Mesendoderm (in vitro differentiated cells): ENCODE data around the gene LRCOL1.

Experiments used
- DNase-seq: peaks from one replicate; pipeline ENCODE4 v3.0.0; 2013
- H2AK5ac ChIP-seq: 2 replicates; pipeline ENCODE4 v1.6.1; 2013; ENCODE audit warnings: low read length, inconsistent platforms
- H2BK120ac ChIP-seq: 2 replicates; pipeline ENCODE4 v1.6.1; 2013; ENCODE audit warnings: low read depth, mild to moderate bottlenecking, low read length, moderate library complexity, mixed read lengths
- H2BK15ac ChIP-seq: replicated peaks from 2 replicates; pipeline ENCODE4 v1.6.1; 2013; ENCODE audit warnings: low read depth, mild to moderate bottlenecking, moderate library complexity
- H2BK5ac ChIP-seq: 2 replicates; pipeline ENCODE4 v1.6.1; 2013; ENCODE audit warnings: low read length, inconsistent platforms
- H3K18ac ChIP-seq: 2 replicates; pipeline ENCODE4 v1.6.1; 2013; ENCODE audit warnings: mild to moderate bottlenecking, low read length, mixed read lengths
- H3K23ac ChIP-seq: one replicate; pipeline ENCODE4 v1.6.1; 2013; ENCODE audit warnings: low read length
- H3K27ac ChIP-seq: 2 replicates; pipeline ENCODE4 v1.5.1; 2013; ENCODE audit warnings: low read depth, mild to moderate bottlenecking, inconsistent platforms, low read length, moderate library complexity
- H3K27me3 ChIP-seq: 2 replicates; pipeline ENCODE4 v1.6.1; 2013; ENCODE audit warnings: low read length, control low read depth, mild to moderate bottlenecking, inconsistent platforms; ENCODE audit not compliant: insufficient read depth, poor library complexity
- H3K36me3 ChIP-seq: 2 replicates; pipeline ENCODE4 v1.6.1; 2013; ENCODE audit warnings: low read length, inconsistent platforms; ENCODE audit not compliant: control insufficient read depth, insufficient read depth
- H3K4ac ChIP-seq: one replicate; pipeline ENCODE4 v1.6.1; 2013; ENCODE audit warnings: low read depth, mild to moderate bottlenecking, low read length, moderate library complexity
- H3K4me1 ChIP-seq: 2 replicates; pipeline ENCODE4 v1.6.1; 2013; ENCODE audit warnings: low read depth, low read length, inconsistent platforms; ENCODE audit not compliant: control insufficient read depth
- H3K4me2 ChIP-seq: 2 replicates; pipeline ENCODE4 v1.6.1; 2013; ENCODE audit warnings: low read length
- H3K4me3 ChIP-seq: 2 replicates; pipeline ENCODE4 v1.5.1; 2013; ENCODE audit warnings: mild to moderate bottlenecking, low read length
- H3K56ac ChIP-seq: one replicate; pipeline ENCODE4 v1.6.1; 2013; ENCODE audit warnings: low read length
- H3K79me1 ChIP-seq: 2 replicates; pipeline ENCODE4 v1.6.1; 2013; ENCODE audit warnings: low read length, inconsistent platforms
- H3K79me2 ChIP-seq: 2 replicates; pipeline ENCODE4 v1.6.1; 2013; ENCODE audit warnings: mild to moderate bottlenecking, low read length; ENCODE audit not compliant: control insufficient read depth, insufficient read depth
- H3K9ac ChIP-seq: 2 replicates; pipeline ENCODE4 v1.6.1; 2013; ENCODE audit warnings: low read length, inconsistent platforms
- H4K5ac ChIP-seq: one replicate; pipeline ENCODE4 v1.6.1; 2013; ENCODE audit warnings: low read length
- H4K8ac ChIP-seq: one replicate; pipeline ENCODE4 v1.6.1; 2013; ENCODE audit warnings: low read depth, mild to moderate bottlenecking, control low read depth, low read length, moderate library complexity
- WGBS: extraction: QIAGEN DNeasy Blood & Tissue Kit; methylation state at CpG from one replicate; pipeline ENCODE4 v1.1.7; 2013; ENCODE audit warnings: low lambda C conversion rate, missing lambda C conversion rate; ENCODE audit not compliant: insufficient coverage; ENCODE audit errors: extremely low coverage; 5-methylcytosine and 5-hydroxymethylcytosine counted together

The LRCOL1 gene

GRCh38 chr12:132568301-132568700 is 42.1 kb downstream of the LRCOL1 start:
- Histone ChIP-seq H4K8ac (no peak overlapping the region), H3K4me3 (no peak overlapping the region), H2BK15ac (no peak overlapping the region), H3K36me3 (peaks cover 4% of the 10 kb centered on the region), H3K27me3 (no peaks in the 10 kb centered on the region), H2BK5ac (no peak overlapping the region), H3K4me2 (no peak overlapping the region), H3K9ac (no peak overlapping the region), H4K5ac (no peak overlapping the region), H3K4ac (no peak overlapping the region), H3K23ac (no peak overlapping the region), H3K4me1 (no peaks in the 10 kb centered on the region), H3K18ac (no peak overlapping the region), H2BK120ac (no peak overlapping the region), H3K79me1 (peaks cover 7% of the 10 kb centered on the region), H3K56ac (no peak overlapping the region), H2AK5ac (no peak overlapping the region), H3K27ac (no peak overlapping the region), H3K79me2 (peaks cover 7% of the 10 kb centered on the region)
- WGBS = no CpG with 5 or more reads among the region's 16 CpGs
- no peak for DNase-seq

GRCh38 chr12:132566516-132567131 is 43.8 kb downstream of the LRCOL1 start:
- H4K5ac ChIP-seq = no peak overlapping the region
- no peak overlapping the region for H3K4me2 ChIP-seq
- H2BK120ac ChIP-seq = no peak overlapping the region

GRCh38 chr12:132565365-132565764 is 45.0 kb downstream of the LRCOL1 start:
- H3K4me3 ChIP-seq = no peak overlapping the region
- H4K5ac ChIP-seq = no peak overlapping the region
- no peak overlapping the region for H3K56ac ChIP-seq
- H2BK15ac ChIP-seq = no peak overlapping the region
- no peak overlapping the region for H3K9ac ChIP-seq
- H2BK5ac ChIP-seq = no peak overlapping the region
- no peak overlapping the region for H3K27ac ChIP-seq
- H3K23ac ChIP-seq = no peak overlapping the region
- no peaks in the 10 kb centered on the region for H3K4me1 ChIP-seq
- no peak overlapping the region for H4K8ac ChIP-seq
- DNase-seq = no peak
- H3K36me3 ChIP-seq = peaks cover 4% of the 10 kb centered on the region
- H3K79me2 ChIP-seq = peaks cover 14% of the 10 kb centered on the region
- no peaks in the 10 kb centered on the region for H3K27me3 ChIP-seq
- H2BK120ac ChIP-seq = no peak overlapping the region
- peaks cover 9% of the 10 kb centered on the region for H3K79me1 ChIP-seq
- no peak overlapping the region for H3K4me2 ChIP-seq
- no peak overlapping the region for H3K4ac ChIP-seq
- WGBS = no CpG with 5 or more reads among the region's 18 CpGs
- no peak overlapping the region for H2AK5ac ChIP-seq
- H3K18ac ChIP-seq = no peak overlapping the region

More at GRCh38 chr12:132566516-132567131, 43.8 kb downstream of the LRCOL1 start:
- WGBS = no CpG with 5 or more reads among the region's 25 CpGs
- no peak overlapping the region for H3K4ac ChIP-seq
- H3K9ac ChIP-seq = no peak overlapping the region
- H3K56ac ChIP-seq = no peak overlapping the region
- H3K4me1 ChIP-seq = no peaks in the 10 kb centered on the region
- peaks cover 4% of the 10 kb centered on the region for H3K36me3 ChIP-seq
- H3K79me2 ChIP-seq = peaks cover 14% of the 10 kb centered on the region
- H2BK15ac ChIP-seq = no peak overlapping the region
- H2BK5ac ChIP-seq = no peak overlapping the region
- H4K8ac ChIP-seq = no peak overlapping the region
- no peak overlapping the region for H3K4me3 ChIP-seq
- H3K27me3 ChIP-seq = no peaks in the 10 kb centered on the region
- no peak overlapping the region for H2AK5ac ChIP-seq
- H3K18ac ChIP-seq = no peak overlapping the region
- H3K79me1 ChIP-seq = peaks cover 8% of the 10 kb centered on the region
- H3K27ac ChIP-seq = no peak overlapping the region
- DNase-seq = no peak
- H3K23ac ChIP-seq = no peak overlapping the region

- no peak overlapping the region for H4K8ac ChIP-seq
- H3K4me2 ChIP-seq = no peak overlapping the region
- H3K36me3 ChIP-seq = peaks cover 4% of the 10 kb centered on the region
- H2BK120ac ChIP-seq = no peak overlapping the region
- H3K4me3 ChIP-seq = no peak overlapping the region
- H3K4ac ChIP-seq = no peak overlapping the region
- H3K18ac ChIP-seq = no peak overlapping the region
- H2AK5ac ChIP-seq = no peak overlapping the region
- H2BK15ac ChIP-seq = no peak overlapping the region
- H3K79me2 ChIP-seq = peaks cover 14% of the 10 kb centered on the region
- H4K5ac ChIP-seq = no peak overlapping the region
- no peaks in the 10 kb centered on the region for H3K27me3 ChIP-seq
- peaks cover 9% of the 10 kb centered on the region for H3K79me1 ChIP-seq
- no peaks in the 10 kb centered on the region for H3K4me1 ChIP-seq
- no peak for DNase-seq
- WGBS = no CpG with 5 or more reads among the region's 20 CpGs
- H3K23ac ChIP-seq = no peak overlapping the region
- H2BK5ac ChIP-seq = no peak overlapping the region
- H3K9ac ChIP-seq = no peak overlapping the region
- no peak overlapping the region for H3K27ac ChIP-seq
- no peak overlapping the region for H3K56ac ChIP-seq
Observed at GRCh38 chr12:132563911-132564310, 46.5 kb downstream of the LRCOL1 start.

GRCh38 chr12:132562489-132563021 is 47.8 kb downstream of the LRCOL1 start:
- Histone ChIP-seq H2BK120ac (no peak overlapping the region), H2BK15ac (no peak overlapping the region), H3K27ac (no peak overlapping the region), H3K23ac (no peak overlapping the region), H3K4me3 (no peak overlapping the region), H3K9ac (no peak overlapping the region), H3K79me2 (peaks cover 14% of the 10 kb centered on the region), H3K4me2 (no peak overlapping the region), H3K18ac (no peak overlapping the region), H4K5ac (no peak overlapping the region), H4K8ac (no peak overlapping the region), H3K4me1 (no peaks in the 10 kb centered on the region), H2AK5ac (no peak overlapping the region), H3K4ac (no peak overlapping the region), H3K36me3 (peaks cover 4% of the 10 kb centered on the region), H3K79me1 (peaks cover 9% of the 10 kb centered on the region), H2BK5ac (no peak overlapping the region), H3K56ac (no peak overlapping the region), H3K27me3 (no peaks in the 10 kb centered on the region)
- no CpG with 5 or more reads among the region's 21 CpGs for WGBS
- DNase-seq = no peak
